COR-L47 (cell line): ENCODE data around the gene NACA2.
"Not testable (repeated sequence)": the region's sequence is repeated elsewhere in the genome, so short reads cannot be mapped to it uniquely, and the experiment has no call there.

Source experiments
- DNase-seq: peaks from one replicate; lab custom pipeline; 2025; lab: John Stamatoyannopoulos, UW

The NACA2 gene

GRCh38 chr17:61575983-61576382 is 15.0 kb downstream of the NACA2 start:
- no peak for DNase-seq

GRCh38 chr17:61575352-61575975 is 15.6 kb downstream of the NACA2 start:
- no peak for DNase-seq

- DNase-seq, result peak; percentile 20
These were observed 16.3 kb downstream of the NACA2 start for GRCh38 chr17:61574542-61575351.

GRCh38 chr17:61572547-61572946 is 18.5 kb downstream of the NACA2 start:
- DNase-seq, result not testable (repeated sequence)

- DNase-seq, result no peak
These were observed 19.4 kb downstream of the NACA2 start for GRCh38 chr17:61571624-61572023.

GRCh38 chr17:61570118-61570517 is 20.9 kb downstream of the NACA2 start:
- no peak for DNase-seq

GRCh38 chr17:61569525-61569924 is 21.5 kb downstream of the NACA2 start:
- not testable (repeated sequence) for DNase-seq

- peak; percentile 22 for DNase-seq
These were observed 22.6 kb downstream of the NACA2 start for GRCh38 chr17:61568219-61569072.

- DNase-seq, result no peak
These were observed 23.8 kb downstream of the NACA2 start for GRCh38 chr17:61567045-61567802.

GRCh38 chr17:61566448-61566847 is 24.6 kb downstream of the NACA2 start:
- not testable (repeated sequence) for DNase-seq

- DNase-seq, result not testable (repeated sequence)
These were observed 25.2 kb downstream of the NACA2 start for GRCh38 chr17:61565850-61566249.

GRCh38 chr17:61565213-61565612 is 25.8 kb downstream of the NACA2 start:
- no peak for DNase-seq

- no peak for DNase-seq
These were observed 28.7 kb downstream of the NACA2 start for GRCh38 chr17:61562287-61562686.

GRCh38 chr17:61561354-61561753 is 29.7 kb downstream of the NACA2 start:
- DNase-seq, result no peak

GRCh38 chr17:61560071-61560470 is 30.9 kb downstream of the NACA2 start:
- DNase-seq, result no peak

GRCh38 chr17:61556224-61557188 is 34.5 kb downstream of the NACA2 start:
- DNase-seq, result no peak

- DNase-seq, result no peak
These were observed 35.9 kb downstream of the NACA2 start for GRCh38 chr17:61555127-61555566.

GRCh38 chr17:61554209-61554608 is 36.8 kb downstream of the NACA2 start:
- no peak for DNase-seq

GRCh38 chr17:61552560-61552959 is 38.5 kb downstream of the NACA2 start:
- not testable (repeated sequence) for DNase-seq

GRCh38 chr17:61551255-61551742 is 39.7 kb downstream of the NACA2 start:
- DNase-seq, result no peak
